Dermis blood vessel endothelial cell (primary cell): ENCODE results near the gene TBC1D8. TPM values are rescaled to one million over a fixed set of nuclear protein-coding genes. Genes with fewer than 3 reads are reported as not detected.

ENCODE experiments used
- DNase-seq: peaks from one replicate; pipeline ENCODE4 v3.0.0; 2010
- total RNA-seq: library from RNA; depleted of rRNA; stranded (reverse); fragments of >200 nt; gene quantifications from 2 replicates; pipeline ENCODE4 v1.2.3, GENCODE V29; 2014

TBC1D8 gene
- total RNA-seq, 1 donor from 2014 or later: 81.3 TPM

DNA sequence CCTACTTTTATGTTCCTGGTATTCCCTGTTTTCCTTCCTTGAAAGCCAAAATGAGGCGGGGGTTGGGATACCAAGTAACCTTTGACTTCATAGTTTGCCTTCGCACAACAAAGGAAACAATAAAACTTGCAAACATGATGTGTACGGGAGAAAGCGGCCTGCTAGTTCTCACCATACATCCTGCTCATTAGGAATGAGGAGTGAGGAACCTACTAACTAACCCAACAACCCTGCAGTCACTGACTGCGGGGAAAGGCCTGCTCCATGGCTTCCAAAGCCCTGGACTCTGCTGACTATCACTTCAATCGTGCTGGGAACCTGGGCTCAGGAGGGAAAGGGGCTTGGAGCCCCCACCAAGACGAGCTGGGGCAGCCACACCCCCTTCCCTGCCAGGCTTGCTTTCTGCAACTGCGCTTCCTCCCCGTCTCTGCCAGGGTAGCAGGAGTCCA is 124.9 kb downstream of the TBC1D8 start:
- peak; percentile 46 for DNase-seq

DNA sequence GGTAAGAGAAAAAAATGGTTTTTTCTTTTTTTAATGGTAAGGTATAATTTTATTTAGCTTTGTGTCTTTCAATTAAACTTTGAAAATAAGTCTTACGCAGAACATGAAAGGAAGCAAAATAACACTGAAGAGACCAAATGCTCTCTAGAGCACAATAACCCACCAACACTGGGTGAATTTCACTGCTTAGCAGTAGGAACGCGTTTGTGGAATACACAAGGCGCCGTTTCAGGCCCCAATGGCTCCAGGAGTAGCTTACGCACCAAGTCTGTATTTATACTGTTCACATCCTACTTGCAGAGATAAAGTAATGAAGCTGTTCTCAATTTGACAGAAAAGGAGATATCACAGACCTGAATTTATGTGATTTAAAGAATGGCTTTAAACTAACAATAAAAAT is 125.6 kb downstream of the TBC1D8 start:
- DNase-seq: no peak

DNA sequence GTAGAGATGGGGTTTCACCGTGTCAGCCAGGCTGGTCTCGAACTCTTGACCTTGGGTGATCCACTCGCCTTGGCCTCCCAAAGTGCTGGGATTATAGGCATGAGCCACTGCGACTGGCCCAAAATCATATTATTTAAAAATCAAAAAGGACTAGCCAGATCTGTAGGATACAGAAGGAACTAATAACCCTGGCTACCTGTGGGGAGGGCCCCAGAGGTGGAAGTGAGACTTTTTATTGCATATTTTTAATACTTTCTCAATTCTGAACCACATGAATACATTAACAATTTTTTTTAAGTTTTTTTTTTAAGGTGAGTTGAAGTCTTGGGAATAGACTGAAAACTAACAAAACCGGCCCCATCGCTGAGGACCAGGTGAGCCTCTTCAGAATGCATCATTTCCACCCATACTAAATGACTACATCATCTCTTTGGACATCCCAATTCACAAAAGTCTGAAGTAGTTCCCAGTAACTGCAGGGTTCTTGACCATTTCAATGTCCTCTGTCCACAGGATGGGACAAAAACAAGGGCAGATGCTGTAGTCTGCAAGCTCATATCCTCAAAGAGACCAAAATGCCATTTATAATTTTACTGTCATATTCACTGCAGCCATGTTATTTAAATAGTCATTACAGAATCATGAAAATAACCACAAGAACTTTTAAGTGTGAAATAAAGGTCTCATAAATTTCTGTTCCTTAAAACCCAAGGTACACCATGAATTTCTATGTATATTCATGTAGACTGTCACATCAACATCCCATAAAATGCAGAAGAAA is 127.7 kb downstream of the TBC1D8 start:
- DNase-seq: no peak

DNA sequence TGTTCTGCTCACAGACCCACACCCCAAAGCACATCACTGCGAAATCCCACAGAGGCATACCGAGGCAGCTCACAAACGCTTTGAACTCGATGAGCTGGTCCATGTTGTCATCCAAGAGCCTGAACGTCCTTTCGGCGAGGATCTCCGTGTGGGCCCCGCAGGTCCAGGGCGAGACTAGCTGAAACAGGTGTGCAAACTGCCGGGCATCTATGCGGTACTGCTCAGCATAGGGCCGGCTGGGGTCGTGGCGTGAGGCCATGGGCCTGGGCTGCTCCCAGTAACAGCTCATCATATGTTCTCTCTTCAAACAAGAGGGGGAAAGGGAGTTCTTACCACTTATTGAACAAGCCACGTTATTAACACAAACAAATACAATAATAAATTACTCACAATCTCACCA is 129.0 kb downstream of the TBC1D8 start:
- no peak for DNase-seq

DNA sequence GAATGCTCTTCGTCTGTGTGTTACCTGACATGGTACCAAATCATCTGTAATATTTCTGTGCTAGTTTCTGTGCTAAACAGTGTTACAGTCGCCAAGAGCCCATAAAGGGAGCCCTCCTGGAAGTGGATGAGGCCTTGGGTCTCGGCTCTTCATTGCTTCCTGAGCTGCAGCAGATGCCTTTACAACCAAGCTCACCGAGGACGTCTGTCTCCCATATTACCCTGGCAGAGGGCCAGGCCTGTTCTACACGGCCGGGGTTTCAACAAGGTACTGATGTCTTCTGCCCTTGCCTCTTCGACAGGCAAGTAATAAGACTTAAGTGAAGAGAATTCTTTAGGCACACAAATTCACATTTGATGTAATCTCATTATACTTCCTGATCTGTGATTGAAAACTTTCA is 132.2 kb downstream of the TBC1D8 start:
- no peak for DNase-seq

DNA sequence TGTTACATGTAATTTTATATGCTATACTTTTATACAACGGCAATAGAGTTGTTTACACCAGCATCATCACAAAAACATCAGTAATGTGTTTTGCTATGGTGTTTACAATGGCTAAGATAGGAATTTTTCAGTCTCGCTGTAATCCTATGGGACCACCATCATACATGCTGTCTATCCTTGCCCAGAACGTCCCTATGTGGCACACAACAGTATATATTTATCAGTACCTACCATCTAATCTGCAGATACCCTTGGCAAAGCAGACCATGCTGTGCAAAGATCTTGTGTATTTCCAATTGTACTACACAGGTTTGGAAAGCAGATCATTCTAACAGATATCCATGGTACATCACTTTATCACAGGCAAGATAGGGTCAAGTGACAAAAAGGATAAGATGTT is 133.8 kb downstream of the TBC1D8 start:
- DNase-seq: no peak

DNA sequence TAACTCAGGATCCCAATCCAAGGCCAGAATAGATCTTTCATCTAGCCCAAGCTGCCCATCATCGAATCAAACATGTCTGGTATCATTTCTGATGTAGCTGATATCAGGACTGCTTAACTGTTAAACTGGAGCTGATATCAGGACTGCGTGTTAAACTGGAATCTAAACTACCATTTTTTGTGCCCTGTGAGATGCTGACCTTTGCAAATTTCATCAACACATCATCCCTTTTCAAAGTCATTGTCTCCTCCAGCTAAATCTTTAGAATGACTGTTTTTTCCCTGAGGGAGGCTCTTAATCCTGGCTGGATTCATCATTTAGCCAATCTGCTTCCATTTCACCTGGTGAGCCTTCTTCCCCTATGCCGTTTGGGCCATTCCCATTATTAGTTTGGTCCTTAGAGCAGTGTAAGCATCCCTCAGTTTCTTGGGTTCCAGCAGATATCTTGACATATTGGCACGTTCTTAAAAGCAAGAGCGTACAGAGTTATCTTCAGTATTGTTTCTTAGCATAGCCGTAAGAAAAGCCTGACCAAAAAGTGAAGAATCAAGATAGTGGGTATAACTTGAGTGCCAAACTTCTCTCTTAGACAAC is 136.8 kb downstream of the TBC1D8 start:
- DNase-seq: no peak

DNA sequence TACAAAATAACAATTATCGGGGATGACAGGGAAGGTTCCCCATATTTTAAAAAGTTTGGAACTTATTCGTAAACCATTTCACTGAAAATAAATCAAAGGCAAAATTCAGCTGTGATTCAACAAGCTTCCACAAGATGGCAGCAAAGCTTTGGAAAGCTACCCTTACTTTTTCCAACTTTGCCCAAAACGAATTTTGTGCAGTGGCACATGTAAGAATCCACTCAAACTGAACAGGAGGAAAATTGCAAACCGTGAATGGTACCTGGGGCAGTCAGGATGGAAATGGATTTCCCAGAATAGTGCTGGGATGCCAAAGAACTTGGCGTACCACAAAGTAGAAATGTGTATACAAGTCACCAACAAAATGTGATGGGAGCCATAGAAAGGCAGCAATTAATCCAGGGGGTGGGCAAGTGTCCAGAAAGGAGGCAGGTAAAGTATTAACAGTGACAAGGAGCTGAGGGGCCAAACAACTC is 138.4 kb downstream of the TBC1D8 start:
- DNase-seq: peak; percentile 68

DNA sequence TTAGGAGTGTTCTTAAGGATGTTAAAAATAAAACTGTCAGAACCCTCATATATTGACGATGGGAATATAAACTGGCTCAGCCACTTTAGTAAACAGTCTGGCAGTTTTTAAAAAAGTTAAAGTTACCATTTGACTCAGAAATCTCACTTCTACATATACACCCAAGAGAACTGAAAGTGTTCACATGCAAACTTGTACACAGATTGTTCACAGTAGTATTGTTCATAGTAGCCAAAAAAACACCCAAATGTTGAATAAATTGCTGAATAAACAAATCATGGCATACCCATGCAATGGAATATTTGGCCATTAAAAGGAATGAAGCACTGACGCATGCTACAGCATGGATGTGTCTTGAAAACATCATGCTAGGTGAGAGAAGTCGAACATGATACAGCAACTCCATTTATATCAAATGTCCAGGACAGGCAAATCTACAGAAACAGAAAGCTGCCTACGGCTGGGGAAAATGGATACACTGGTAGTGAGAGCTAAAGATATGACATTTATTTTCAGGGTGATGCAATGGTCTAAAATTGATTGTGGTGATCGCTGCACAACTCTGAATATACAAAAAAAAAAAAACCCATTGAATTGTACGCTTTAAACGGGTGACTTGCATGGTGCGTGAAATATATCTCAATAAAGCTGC is 139.0 kb downstream of the TBC1D8 start:
- no peak for DNase-seq

DNA sequence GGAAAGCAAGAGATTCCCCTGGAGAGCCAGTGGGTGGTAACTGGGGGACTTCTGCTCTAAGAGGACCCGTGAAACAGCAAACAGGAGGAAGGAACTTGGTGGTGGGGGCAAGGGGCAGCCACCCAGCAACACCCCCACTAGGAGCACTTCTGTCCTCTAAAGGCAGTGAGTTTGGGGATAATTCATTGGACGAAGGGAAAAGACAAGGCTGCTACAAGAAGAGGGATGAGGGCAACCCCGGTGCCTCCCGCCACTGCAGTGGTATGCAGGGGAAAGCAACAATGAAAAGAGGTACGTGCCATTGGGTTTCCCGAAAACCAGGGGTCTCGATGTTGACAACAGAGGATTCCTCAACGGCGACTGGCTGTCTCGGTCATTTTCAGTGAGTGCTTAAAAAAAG is 140.0 kb downstream of the TBC1D8 start:
- no peak for DNase-seq

DNA sequence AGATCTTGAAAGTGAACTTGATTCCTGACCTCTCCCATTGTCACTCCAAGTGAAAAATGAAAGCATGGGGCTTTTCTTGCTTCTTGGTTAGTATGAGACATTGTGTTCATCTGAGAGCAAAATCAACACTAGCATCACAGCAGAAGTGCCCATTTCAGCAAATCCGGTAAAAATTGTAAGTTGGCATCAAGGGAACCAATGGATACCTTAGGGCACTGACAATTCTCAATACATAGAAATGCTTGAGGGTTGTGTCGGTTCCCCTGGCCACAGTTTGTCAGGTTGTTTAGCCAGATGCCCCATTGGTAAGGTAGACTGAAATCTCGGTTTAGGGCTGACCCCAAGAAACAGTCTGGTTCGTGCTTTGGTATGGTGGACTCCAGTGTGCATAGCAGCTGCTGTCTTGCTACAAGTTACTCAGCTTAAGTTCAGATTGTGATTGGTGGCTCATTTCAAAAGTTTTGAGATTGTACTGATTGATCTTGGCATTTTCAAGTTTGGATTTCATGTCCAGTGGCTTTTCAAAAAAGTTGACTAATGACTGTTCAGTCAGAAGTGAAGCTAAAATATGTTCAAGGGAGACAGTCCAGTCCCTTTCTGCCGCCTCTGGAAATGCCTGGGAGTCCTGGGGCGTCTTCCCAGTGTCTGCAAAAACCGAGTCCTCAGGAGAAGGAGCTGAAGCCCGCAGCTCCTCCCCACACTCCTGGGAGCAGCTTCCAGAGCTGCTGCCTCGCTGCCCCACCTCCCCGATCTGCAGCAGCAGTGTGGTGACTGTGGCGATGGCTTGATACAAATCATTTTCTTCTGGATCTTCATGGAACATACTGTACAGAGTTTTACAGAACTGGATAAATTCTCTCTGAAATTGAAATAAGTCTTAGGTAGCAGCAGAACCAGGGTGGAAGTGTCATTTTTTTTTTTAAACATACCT is 143.5 kb downstream of the TBC1D8 start:
- DNase-seq: no peak

DNA sequence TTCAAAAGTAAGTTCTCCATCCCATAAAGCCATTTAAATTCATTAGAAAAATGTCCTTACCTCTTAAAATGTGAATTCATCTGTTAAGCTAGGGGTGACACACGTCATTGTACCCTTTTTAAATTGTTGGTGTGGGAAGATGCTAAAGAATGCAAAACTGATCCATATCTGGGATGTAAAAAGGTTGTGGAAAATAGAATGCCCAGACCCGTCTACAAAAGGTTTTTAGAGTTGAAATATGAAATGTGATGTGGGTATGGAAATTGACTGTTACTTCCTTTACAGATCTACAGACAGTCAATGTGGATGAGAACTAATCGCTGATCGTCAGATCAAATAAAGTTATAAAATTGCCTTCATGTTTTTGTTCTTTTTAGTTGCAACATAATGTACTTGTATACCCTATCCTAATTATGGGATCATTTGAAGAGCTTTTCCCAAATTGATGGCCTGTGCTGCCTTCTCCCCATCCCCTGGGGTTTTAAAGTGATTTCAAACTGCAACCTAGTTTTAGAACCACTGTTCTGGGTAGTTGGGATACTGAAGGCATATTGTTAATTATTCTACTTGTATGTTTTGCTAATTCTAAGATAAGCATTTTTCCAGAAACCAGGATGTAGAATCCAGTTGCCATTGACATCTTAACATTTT is 145.0 kb downstream of the TBC1D8 start:
- no peak for DNase-seq

DNA sequence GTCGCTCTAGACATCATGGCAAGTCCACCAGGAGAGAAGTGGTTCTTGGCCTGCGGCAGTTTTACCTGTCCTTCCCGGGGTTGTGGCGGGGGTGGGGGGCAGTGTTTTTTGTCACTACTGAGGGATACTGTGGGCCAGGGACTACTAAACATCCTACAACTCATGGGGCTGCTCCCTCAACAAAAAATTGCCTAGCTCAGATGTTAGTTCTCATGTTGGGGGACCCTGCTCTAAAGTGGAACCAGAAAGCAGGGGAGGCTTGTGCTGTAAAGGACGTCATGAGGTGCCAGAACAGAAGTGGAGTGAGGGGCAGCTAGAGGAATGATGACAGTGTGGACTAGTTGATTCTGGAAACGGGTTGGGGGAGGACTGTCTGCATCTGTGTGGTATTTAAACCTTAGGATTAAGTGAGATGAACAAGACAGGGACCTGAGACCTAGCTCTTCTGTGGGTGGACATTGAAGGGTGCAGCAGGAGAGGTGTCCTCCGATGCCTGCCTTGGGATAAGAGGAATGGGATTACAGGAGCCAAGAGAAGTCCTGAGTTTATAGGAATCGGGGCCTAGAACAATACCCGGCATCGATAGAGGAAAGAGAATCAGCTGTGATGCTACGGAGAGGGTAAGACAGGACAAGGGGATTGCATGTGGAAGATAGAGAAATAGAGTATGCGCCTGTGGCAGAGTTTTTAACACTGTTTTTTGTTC is 146.4 kb downstream of the TBC1D8 start:
- DNase-seq: no peak

DNA sequence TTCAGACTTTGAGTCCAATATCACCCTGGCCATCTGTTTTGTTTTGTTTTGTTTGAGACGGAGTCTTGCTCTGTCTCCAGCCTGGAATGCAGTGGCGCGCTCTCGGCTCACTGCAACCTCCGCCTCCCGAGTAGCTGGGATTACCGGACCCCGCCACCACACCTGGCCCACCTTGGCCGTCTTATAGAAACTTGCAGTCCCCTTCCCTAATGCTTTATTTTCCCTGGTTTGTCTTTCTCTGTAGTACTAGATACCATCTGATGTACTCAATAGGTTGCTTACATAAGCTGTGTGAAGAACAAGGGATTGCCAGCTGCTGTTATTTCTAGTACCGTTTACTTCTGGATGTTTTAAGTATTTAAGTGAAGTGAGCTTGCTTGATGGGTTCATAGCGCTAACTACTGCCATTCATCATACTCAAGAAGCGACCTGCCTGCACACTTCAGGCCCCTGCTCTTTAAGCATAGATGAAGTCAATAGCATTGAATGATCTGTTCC is 147.9 kb downstream of the TBC1D8 start:
- DNase-seq: peak; percentile 28

DNA sequence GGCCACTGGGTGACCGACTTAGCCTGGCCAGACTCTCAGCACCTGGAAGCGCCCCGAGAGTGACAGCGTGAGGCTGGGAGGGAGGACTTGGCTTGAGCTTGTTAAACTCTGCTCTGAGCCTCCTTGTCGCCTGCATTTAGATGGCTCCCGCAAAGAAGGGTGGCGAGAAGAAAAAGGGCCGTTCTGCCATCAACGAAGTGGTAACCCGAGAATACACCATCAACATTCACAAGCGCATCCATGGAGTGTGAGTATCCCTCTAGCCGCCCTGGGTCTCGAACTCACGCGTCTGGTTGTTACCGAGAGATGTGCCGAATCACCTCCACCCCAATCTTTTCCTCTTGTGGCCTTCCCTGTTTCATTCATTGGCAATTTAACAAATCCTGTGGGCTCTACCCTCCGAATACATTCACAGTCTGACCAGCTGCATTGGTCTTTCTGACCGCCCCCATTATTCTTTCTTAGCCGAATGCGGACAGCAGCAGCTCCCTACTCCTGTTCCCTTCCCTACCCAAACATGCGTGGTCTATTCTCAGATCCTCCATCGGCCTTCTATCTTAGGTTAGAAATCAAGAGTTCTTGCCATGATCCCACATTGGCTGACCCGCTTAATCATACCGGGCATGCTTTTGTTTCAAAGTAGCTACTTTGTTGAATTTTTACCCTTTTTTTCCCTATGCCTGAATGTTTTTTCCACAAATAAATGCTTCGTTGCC is 148.5 kb downstream of the TBC1D8 start:
- DNase-seq: peak; percentile 32

DNA sequence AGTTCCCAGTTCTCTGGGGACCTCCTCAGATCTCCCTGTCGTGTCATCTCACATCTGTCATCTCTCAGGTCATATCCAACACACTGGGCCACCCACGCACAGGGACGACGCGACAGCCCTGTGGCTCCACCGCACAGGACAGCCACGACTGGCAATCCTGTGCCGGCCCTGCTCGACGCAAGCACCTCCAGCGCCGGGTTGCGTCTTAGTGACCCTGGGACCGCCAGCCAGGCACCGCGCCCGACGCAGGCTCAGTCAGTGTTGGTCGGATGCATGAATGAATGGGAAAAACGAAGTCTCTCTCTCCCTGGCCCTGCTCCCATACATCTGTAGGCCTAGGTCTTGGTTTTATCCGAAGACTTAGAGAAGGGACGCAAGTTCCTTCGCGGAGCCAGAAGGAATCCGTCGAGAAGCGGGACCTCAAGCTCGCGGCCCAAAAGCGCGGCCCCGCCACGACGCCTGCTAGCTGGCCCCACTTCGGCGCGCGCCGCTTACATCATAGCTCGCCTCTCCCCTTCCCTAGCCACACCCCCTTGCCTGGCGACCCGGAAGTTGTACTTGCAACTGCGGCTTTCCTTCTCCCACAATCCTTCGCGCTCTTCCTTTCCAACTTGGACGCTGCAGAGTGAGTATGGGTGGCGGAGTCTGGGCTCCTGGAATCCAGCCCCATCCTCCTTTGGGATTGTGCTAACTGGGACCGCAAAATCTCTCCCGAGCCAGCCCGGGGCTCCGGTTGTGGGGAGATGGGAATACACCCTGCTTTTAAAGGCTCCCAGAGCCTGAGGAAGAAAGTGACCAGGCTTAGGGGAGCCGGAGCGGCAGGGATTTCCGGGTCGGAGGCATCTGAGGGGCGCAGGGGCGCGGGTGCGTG is 149.3 kb downstream of the TBC1D8 start, which contains the start of gene RPL31:
Gene RPL31, plus strand, starts transcription at position 599 of the 871 bp plus-strand sequence. CDS start 413 bp downstream, outside the sequence.
- peak; percentile 98 for DNase-seq

DNA sequence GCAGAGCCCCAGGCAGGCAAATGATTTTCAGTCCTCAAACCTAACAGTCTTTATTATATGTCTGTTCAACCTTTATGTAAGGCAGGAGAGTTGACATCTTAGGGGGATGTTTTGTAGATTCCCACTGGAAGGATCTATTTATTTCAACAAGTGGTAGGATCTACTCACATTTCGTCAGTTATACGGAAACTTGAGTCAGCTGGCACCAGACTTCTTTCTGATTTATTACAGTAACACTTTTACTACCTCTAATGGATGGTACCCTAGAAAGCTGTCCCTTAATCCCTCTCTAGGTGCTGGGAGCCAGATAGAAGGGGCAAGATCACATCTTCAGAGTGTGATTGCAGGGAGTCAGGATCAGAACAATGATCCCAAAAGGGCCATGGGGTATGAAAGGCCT is 151.2 kb downstream of the TBC1D8 start:
- no peak for DNase-seq

DNA sequence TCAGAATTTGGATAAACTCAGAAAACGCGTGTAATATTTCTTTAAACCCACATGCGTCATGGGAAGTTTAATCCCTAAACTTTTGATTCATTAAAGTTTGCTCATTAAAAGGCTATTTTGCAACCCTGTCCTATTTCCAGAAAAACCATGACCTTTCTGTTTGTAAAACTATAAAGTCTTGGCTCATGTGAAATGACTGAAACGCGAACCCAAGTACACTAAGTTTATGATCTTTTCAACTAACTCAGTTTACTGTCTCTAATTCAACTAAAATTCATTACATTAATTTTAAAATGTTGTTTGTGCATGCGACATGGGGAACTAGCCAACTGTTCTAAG is 153.0 kb downstream of the TBC1D8 start:
- DNase-seq: no peak

DNA sequence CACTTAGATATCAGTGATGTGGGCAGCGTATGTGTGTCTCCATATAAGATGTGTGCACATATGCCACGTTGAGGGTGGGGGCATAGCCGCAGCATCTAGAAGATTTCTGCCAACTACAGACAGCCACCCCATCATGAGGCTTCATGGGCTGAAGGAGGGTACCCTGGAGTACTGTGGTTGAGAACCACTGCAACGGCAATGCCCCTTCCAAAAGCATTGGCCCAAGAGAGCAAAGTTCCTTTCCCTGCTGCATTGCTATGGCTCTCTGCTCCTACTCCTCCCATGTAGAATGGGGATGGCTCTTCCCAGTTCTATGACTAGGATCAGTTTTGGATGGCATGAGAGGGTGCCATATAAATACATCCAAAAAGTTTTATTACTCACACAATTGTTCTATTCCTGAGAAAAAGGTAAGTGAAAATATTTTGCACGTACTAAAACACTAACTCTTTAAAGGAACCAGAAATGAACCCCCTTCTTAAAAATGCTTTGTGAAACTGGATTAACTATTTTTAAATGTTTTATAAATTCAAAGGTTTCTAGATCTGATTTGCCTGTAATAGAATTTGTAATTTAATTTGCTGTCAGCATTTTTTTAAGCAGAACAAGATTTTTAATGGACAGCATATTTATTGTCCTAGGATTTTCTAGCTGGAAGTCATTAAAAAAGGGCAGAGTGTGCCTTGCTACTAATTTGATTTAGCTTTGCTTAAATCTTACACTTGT is 153.5 kb downstream of the TBC1D8 start:
- no peak for DNase-seq
